ENCODE data around the gene PIGM. TPM values are rescaled to one million over a fixed set of nuclear protein-coding genes. Genes with fewer than 3 reads are reported as not detected.

PIGM gene
- total RNA-seq, 1 experiment from 2014 or later: 13.2 TPM

- intact Hi-C loops (cut with micrococcal nuclease; ENCODE audit: unreplicated experiment): no loop called here
- H3K9me3 Mint-ChIP-seq (ENCODE audit: low read depth, unreplicated experiment): no peaks in the 10 kb centered on the region
- DNase-seq: no peak
- TF ChIP-seq CTCF (IDR thresholded peaks at IDR 0.05; ENCODE audit: unreplicated experiment): no peak
- BruUV-seq (replicated peaks): no TSS peak
- peaks cover 22% of the 10 kb centered on the region for H3K27me3 Mint-ChIP-seq (ENCODE audit: unreplicated experiment)
- H3K27ac Mint-ChIP-seq (ENCODE audit: unreplicated experiment): no peak overlapping the region
- H3K4me1 Mint-ChIP-seq (ENCODE audit: low read depth, unreplicated experiment): peaks cover 9% of the 10 kb centered on the region
- CTCF ChIA-PET: no interaction called here
- H3K36me3 Mint-ChIP-seq (ENCODE audit: insufficient read depth, unreplicated experiment): no peaks in the 10 kb centered on the region
- no peak overlapping the region for H3K4me3 Mint-ChIP-seq (ENCODE audit: low read depth, unreplicated experiment)
These were observed 37.9 kb downstream of the PIGM start for GRCh38 chr1:159993911-159994310.

GRCh38 chr1:159992161-159992560 is 39.6 kb downstream of the PIGM start:
- CTCF ChIA-PET: interaction anchor here (1.6 kb wide), 1 partner anchor 27 kb away, joined by 4 read pairs; no protein-coding TSS in a partner anchor
- no TSS peak for BruUV-seq (replicated peaks)
- Mint-ChIP-seq H3K27me3 (ENCODE audit: unreplicated experiment) (peaks cover 28% of the 10 kb centered on the region), H3K4me1 (ENCODE audit: low read depth, unreplicated experiment) (peaks cover 9% of the 10 kb centered on the region), H3K27ac (ENCODE audit: unreplicated experiment) (no peak overlapping the region), H3K36me3 (ENCODE audit: insufficient read depth, unreplicated experiment) (no peaks in the 10 kb centered on the region), H3K9me3 (ENCODE audit: low read depth, unreplicated experiment) (no peaks in the 10 kb centered on the region), H3K4me3 (ENCODE audit: low read depth, unreplicated experiment) (no peak overlapping the region)
- no peak for DNase-seq
- intact Hi-C loops (cut with micrococcal nuclease; ENCODE audit: unreplicated experiment): no loop called here
- no peak for TF ChIP-seq CTCF (IDR thresholded peaks at IDR 0.05; ENCODE audit: unreplicated experiment)

- no peaks in the 10 kb centered on the region for H3K36me3 Mint-ChIP-seq (ENCODE audit: insufficient read depth, unreplicated experiment)
- H3K4me3 Mint-ChIP-seq (ENCODE audit: low read depth, unreplicated experiment): no peak overlapping the region
- no peaks in the 10 kb centered on the region for H3K9me3 Mint-ChIP-seq (ENCODE audit: low read depth, unreplicated experiment)
- TF ChIP-seq CTCF (IDR thresholded peaks at IDR 0.05; ENCODE audit: unreplicated experiment): no peak
- peaks cover 25% of the 10 kb centered on the region for H3K27me3 Mint-ChIP-seq (ENCODE audit: unreplicated experiment)
- BruUV-seq (replicated peaks): no TSS peak
- peaks cover 3% of the 10 kb centered on the region for H3K4me1 Mint-ChIP-seq (ENCODE audit: low read depth, unreplicated experiment)
- H3K27ac Mint-ChIP-seq (ENCODE audit: unreplicated experiment): no peak overlapping the region
- no peak for DNase-seq
- CTCF ChIA-PET: interaction anchor here (1.6 kb wide), 1 partner anchor 26 kb away, joined by 4 read pairs; no protein-coding TSS in a partner anchor
- intact Hi-C loops (cut with micrococcal nuclease; ENCODE audit: unreplicated experiment): no loop called here
These were observed 40.3 kb downstream of the PIGM start for GRCh38 chr1:159991513-159991912.

- Mint-ChIP-seq H3K27me3 (ENCODE audit: unreplicated experiment) (peaks cover 21% of the 10 kb centered on the region), H3K9me3 (ENCODE audit: low read depth, unreplicated experiment) (no peaks in the 10 kb centered on the region), H3K36me3 (ENCODE audit: insufficient read depth, unreplicated experiment) (no peaks in the 10 kb centered on the region), H3K4me1 (ENCODE audit: low read depth, unreplicated experiment) (no peaks in the 10 kb centered on the region), H3K27ac (ENCODE audit: unreplicated experiment) (no peak overlapping the region), H3K4me3 (ENCODE audit: low read depth, unreplicated experiment) (no peak overlapping the region)
- BruUV-seq (replicated peaks): no TSS peak
- no peak for DNase-seq
- no peak for TF ChIP-seq CTCF (IDR thresholded peaks at IDR 0.05; ENCODE audit: unreplicated experiment)
- CTCF ChIA-PET: no interaction called here
- intact Hi-C loops (cut with micrococcal nuclease; ENCODE audit: unreplicated experiment): no loop called here
These were observed 41.8 kb downstream of the PIGM start for GRCh38 chr1:159990005-159990404.
